HEK293 (cell line): ENCODE results near the gene ABCC12.

Source experiments
- CTCF ChIA-PET: fragments of 350-600 bp; formaldehyde crosslinking; extraction: SDS; loops from one replicate; lab custom pipeline; 2021; ENCODE audit warnings: antibody characterized with exemption; lab: Yijun Ruan, JAX
- POLR2A ChIA-PET: fragments of 300-600 bp; formaldehyde crosslinking; extraction: SDS; loops from one replicate; lab custom pipeline; 2020; ENCODE audit warnings: antibody characterized with exemption, inconsistent platforms; lab: Yijun Ruan, JAX
- H3K27ac ChIP-seq: fragments of 200-500 bp; sonication (Bioruptor generic); 2 replicates; pipeline ENCODE4 v1.5.1; 2014; ENCODE audit warnings: low read depth, low read length, control low read depth, inconsistent platforms; ENCODE audit errors: extremely low read depth
- H3K36me3 ChIP-seq, 2 experiments: fragments of 200-500 bp in 1 of 2; sonication (Bioruptor generic) in 1 of 2; 1 replicate in 1 of 2; 2 replicates in 1 of 2; pipeline ENCODE4 v1.5.1; 2014 to 2017; ENCODE audit warnings: inconsistent platforms in 2 of 2, low read length in 2 of 2; ENCODE audit not compliant: control insufficient read depth in 2 of 2, insufficient read depth in 1 of 2
- H3K4me1 ChIP-seq: fragments of 200-500 bp; sonication (Bioruptor generic); 2 replicates; pipeline ENCODE4 v1.5.1; 2014; ENCODE audit warnings: mild to moderate bottlenecking, low read length, inconsistent platforms; ENCODE audit not compliant: control insufficient read depth, insufficient read depth
- H3K4me3 ChIP-seq: 2 replicates; pipeline ENCODE4 v1.5.1; 2011; ENCODE audit warnings: low read depth, mild to moderate bottlenecking, control low read depth, low read length, moderate library complexity
- H3K9me3 ChIP-seq: fragments of 200-500 bp; sonication (Bioruptor generic); 2 replicates; pipeline ENCODE4 v1.5.1; 2014; ENCODE audit warnings: low read depth, low read length, inconsistent platforms; ENCODE audit not compliant: control insufficient read depth, insufficient read depth
- EGR2 ChIP-seq: fragments of 450-650 bp; formaldehyde crosslinking; IDR thresholded peaks from 2 replicates; pipeline ENCODE4 v1.5.1; 2016; ENCODE audit warnings: low read depth, missing biosample characterization, missing genetic modification characterization
- ELK4 ChIP-seq: IDR thresholded peaks from 2 replicates; pipeline ENCODE4 v1.6.1; 2011; ENCODE audit warnings: mild to moderate bottlenecking, low read depth, low read length, borderline replicate concordance
- REST ChIP-seq: fragments of 450-650 bp; formaldehyde crosslinking; IDR thresholded peaks from 2 replicates; pipeline ENCODE4 v1.5.1; 2016; ENCODE audit warnings: missing biosample characterization, missing genetic modification characterization
- YY1 ChIP-seq: fragments of 450-650 bp; formaldehyde crosslinking; IDR thresholded peaks from 2 replicates; pipeline ENCODE4 v1.5.1; 2018; ENCODE audit warnings: missing biosample characterization, missing genetic modification characterization
- ZBTB26 ChIP-seq: fragments of 450-650 bp; formaldehyde crosslinking; optimal IDR thresholded peaks from 2 replicates; pipeline ENCODE3; 2016; ENCODE audit warnings: missing biosample characterization, mild to moderate bottlenecking, missing genetic modification characterization
- ZNF140 ChIP-seq: fragments of 450-650 bp; formaldehyde crosslinking; IDR thresholded peaks from 2 replicates; pipeline ENCODE4 v1.5.1; 2016; ENCODE audit warnings: missing biosample characterization, missing genetic modification characterization
- ZNF148 ChIP-seq: fragments of 450-650 bp; formaldehyde crosslinking; IDR thresholded peaks from 2 replicates; pipeline ENCODE4 v1.5.0; 2017; ENCODE audit warnings: missing biosample characterization, missing genetic modification characterization, borderline replicate concordance
- ZNF155 ChIP-seq: fragments of 450-650 bp; formaldehyde crosslinking; IDR thresholded peaks from 2 replicates; pipeline ENCODE4 v1.5.1; 2016; ENCODE audit warnings: missing biosample characterization, missing genetic modification characterization
- ZNF214 ChIP-seq: fragments of 450-650 bp; formaldehyde crosslinking; IDR thresholded peaks from 2 replicates; pipeline ENCODE4 v1.5.1; 2017; ENCODE audit warnings: missing biosample characterization, mild to moderate bottlenecking, missing genetic modification characterization, borderline replicate concordance
- ZNF221 ChIP-seq: fragments of 450-650 bp; formaldehyde crosslinking; IDR thresholded peaks from 2 replicates; pipeline ENCODE4 v1.5.1; 2017; ENCODE audit warnings: missing biosample characterization, missing genetic modification characterization, borderline replicate concordance
- ZNF324 ChIP-seq: fragments of 450-650 bp; formaldehyde crosslinking; IDR thresholded peaks from 2 replicates; pipeline ENCODE4 v1.5.1; 2016; ENCODE audit warnings: missing biosample characterization, missing genetic modification characterization
- ZNF341 ChIP-seq: fragments of 450-650 bp; formaldehyde crosslinking; IDR thresholded peaks from 2 replicates; pipeline ENCODE4; 2016; ENCODE audit warnings: low read depth, missing biosample characterization, missing genetic modification characterization
- ZNF391 ChIP-seq: fragments of 450-650 bp; formaldehyde crosslinking; IDR thresholded peaks from 2 replicates; pipeline ENCODE4 v1.5.1; 2016; ENCODE audit warnings: low read depth, missing biosample characterization, missing genetic modification characterization, borderline replicate concordance
- ZNF394 ChIP-seq: fragments of 450-650 bp; formaldehyde crosslinking; IDR thresholded peaks from 2 replicates; pipeline ENCODE4 v1.5.1; 2016; ENCODE audit warnings: missing biosample characterization, missing genetic modification characterization, mild to moderate bottlenecking, moderate library complexity, borderline replicate concordance
- ZNF555 ChIP-seq: fragments of 450-650 bp; formaldehyde crosslinking; conservative IDR thresholded peaks from 2 replicates; pipeline ENCODE4 v1.5.1; 2017; ENCODE audit warnings: missing biosample characterization, mild to moderate bottlenecking, missing genetic modification characterization, inconsistent platforms
- ZNF585B ChIP-seq: fragments of 450-650 bp; formaldehyde crosslinking; IDR thresholded peaks from 2 replicates; pipeline ENCODE4 v1.5.1; 2016; ENCODE audit warnings: missing biosample characterization, missing genetic modification characterization
- ZNF621 ChIP-seq: fragments of 450-650 bp; formaldehyde crosslinking; IDR thresholded peaks from 2 replicates; pipeline ENCODE4 v1.5.1; 2017; ENCODE audit warnings: missing biosample characterization, missing genetic modification characterization
- ZNF660 ChIP-seq: fragments of 450-650 bp; IDR thresholded peaks from 2 replicates; pipeline ENCODE4 v1.5.1; 2018; ENCODE audit warnings: missing biosample characterization, mild to moderate bottlenecking, missing genetic modification characterization
- ZSCAN16 ChIP-seq: fragments of 450-650 bp; formaldehyde crosslinking; IDR thresholded peaks from 2 replicates; pipeline ENCODE4 v1.5.1; 2016; ENCODE audit warnings: missing biosample characterization, missing genetic modification characterization
- ZSCAN5A ChIP-seq: fragments of 450-650 bp; formaldehyde crosslinking; IDR thresholded peaks from 2 replicates; pipeline ENCODE4 v1.5.1; 2016; ENCODE audit warnings: missing biosample characterization, missing genetic modification characterization

The ABCC12 gene

GRCh38 chr16:48112600-48112999, 43.2 kb downstream of the ABCC12 start:
- Histone ChIP-seq H3K9me3 (no peaks in the 10 kb centered on the region), H3K4me3 (no peak overlapping the region), H3K27ac (no peak overlapping the region), H3K4me1 (no peaks in the 10 kb centered on the region), H3K36me3 (no peaks in the 10 kb centered on the region)
- TF ChIP-seq ZNF660 (tag by site-specific recombination) (no peak), ZNF555 (tag by site-specific recombination) (no peak), ZSCAN5A (tag by site-specific recombination) (no peak), ZBTB26 (no peak), ELK4 (no peak), ZNF155 (tag by site-specific recombination) (no peak), ZNF324 (tag by site-specific recombination) (no peak), EGR2 (tag by site-specific recombination) (no peak), ZNF221 (no peak), ZNF148 (tag by site-specific recombination) (no peak), ZNF140 (tag by site-specific recombination) (no peak), ZNF621 (tag by site-specific recombination) (no peak), ZNF341 (tag by site-specific recombination) (no peak), ZNF394 (tag by site-specific recombination) (no peak)
- POLR2A ChIA-PET: no interaction called here
- CTCF ChIA-PET: interaction anchor here (0.6 to 1.6 kb wide), 5 partner anchors 11 to 971 kb away, joined by 3 to 6 read pairs (median 3); no protein-coding TSS in a partner anchor

- POLR2A ChIA-PET: no interaction called here
- Histone ChIP-seq H3K27ac (no peak overlapping the region), H3K9me3 (no peaks in the 10 kb centered on the region), H3K36me3 (no peaks in the 10 kb centered on the region), H3K4me1 (no peaks in the 10 kb centered on the region), H3K4me3 (no peak overlapping the region)
- CTCF ChIA-PET: no interaction called here
- TF ChIP-seq REST: no peak
- no peak for TF ChIP-seq YY1 (tag by site-specific recombination)
- no peak for TF ChIP-seq ZNF391
- TF ChIP-seq ZNF585B: no peak
- no peak for TF ChIP-seq ZNF214
- no peak for TF ChIP-seq ZSCAN16 (tag by site-specific recombination)
Measured at GRCh38 chr16:48110982-48111381, 44.8 kb downstream of the ABCC12 start.
